Activated T-cell treated with anti-CD3 and anti-CD28 coated beads for 48 hours (primary cell): ENCODE data around the gene MYZAP.
"Not testable (repeated sequence)": the region's sequence is repeated elsewhere in the genome, so short reads cannot be mapped to it uniquely, and the experiment has no call there.

Experiments
- DNase-seq: peaks from one replicate; pipeline ENCODE4 v3.0.0-alpha.2; 2020; ENCODE audit warnings: low read depth

MYZAP gene

DNA sequence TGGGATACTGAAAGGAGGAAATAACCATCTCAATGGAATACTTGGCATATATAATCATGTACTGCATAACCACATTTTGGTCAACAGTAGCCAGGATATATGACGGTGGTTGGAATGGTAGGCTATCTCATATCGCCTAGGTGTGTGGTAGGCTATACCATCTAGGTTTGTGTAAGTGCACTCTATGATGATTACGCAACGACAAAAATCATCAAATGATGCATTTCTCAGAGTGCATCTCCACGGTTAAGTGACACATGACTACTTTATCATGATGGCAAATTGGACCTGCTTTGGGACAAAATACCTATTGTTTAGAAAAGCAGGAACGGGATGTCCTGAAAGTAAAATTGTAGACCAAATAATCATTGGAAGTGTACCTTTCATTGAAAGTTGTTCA, 2.8 kb downstream of the MYZAP start:
- no peak for DNase-seq

DNA sequence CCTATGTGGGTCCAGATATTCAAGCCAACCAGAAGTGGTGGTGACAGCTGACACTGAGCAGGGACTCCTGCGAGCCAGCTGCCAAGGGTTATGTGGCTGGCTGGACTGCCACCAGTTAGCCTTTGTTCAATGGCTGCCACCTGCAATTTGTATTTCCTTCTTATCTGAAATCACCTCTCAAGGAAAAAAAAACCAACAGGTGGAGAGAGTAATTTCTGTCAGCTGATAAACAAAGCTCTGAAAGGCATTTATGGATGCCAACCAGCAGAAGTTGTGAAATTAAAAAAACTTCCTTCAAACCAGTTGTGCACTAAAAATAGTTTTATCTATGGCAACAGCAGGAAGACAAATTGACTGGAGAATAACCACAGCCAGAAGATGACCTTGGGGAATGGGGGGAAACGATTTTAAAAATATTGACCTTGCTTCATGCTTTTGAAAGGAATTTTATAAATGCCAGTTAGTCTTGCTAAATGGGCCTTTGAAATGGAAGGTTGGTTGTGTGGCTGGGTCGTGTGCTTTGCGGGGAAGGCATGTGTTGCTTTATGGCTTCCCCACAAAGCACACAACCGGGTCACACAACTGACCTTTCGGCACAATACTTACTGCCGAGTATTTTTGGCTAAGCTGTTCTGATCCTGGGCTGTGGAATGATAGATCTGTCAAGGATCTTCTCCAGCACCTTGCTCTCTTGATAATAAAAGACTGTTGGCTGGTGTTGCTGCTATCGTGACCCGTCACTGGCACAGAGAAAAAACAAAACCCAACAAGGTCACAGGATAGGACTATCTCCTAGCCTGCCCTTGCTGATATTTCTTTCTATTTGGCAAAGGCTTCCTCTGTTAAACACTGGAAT, 3.5 kb downstream of the MYZAP start:
- no peak for DNase-seq

DNA sequence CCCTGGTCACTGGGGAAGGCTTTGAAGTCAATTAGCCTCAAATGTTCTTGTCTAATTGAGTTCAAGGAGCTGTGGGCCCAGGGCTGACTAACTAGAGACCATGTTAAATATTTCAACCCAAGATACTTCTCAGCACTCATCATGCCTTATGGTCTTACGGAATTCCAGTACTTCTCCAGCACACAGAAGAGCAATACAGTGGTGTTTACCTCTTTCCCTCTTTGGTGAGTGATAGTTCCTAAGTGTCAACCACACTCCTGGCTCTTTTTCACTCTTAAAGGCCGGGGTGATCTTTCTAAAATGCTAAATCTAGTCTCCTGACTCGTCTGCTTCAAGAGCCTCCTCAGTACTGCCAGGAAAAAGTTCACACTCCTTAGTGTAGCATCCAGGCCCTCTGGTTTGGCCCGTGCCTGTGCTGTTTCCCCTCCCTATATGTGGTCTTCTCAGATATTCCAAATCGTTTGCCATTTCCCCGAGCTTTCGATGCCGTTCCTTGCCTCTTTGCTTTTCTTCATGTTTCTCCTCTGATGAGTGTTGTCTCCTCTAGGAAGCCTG, 4.7 kb downstream of the MYZAP start:
- no peak for DNase-seq

DNA sequence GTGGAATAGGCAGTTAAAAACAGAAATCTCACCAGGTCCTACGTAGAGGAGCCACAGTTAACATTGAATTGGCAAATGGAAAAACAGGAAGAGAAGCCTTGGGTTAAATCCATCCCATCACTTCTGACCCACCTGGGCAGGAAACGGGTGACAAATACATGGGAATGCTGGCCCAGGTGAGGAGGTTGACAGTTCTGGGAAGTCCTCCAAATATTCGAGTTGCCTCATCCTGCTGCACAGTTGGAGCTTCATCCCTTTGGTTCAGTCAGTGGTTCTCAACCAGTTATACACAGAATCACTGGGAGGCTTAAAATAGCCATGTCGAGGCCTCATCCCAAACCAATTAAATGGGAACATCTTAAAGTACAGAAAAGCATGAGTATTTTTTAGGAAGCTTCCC, 5.3 kb downstream of the MYZAP start:
- DNase-seq = no peak

DNA sequence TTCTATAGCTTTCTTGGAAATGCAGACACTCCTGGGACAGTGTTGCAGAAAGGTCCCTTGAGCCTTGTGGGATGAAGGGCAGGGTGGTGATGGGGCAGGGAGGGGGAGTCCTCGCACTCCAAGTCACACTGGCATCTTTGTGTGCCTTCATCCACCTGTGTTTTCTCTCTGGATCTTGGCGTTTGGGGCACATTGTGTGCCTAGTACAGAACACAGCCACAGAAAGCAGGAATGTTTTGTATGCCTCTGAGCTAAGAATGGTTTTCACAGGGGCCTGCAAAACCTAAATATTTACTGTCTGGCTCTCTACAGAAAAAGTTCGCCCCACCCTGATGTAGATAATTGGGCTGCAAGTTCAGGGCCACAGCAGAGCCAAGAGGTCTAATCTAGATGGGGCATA, 5.7 kb downstream of the MYZAP start:
- no peak for DNase-seq

DNA sequence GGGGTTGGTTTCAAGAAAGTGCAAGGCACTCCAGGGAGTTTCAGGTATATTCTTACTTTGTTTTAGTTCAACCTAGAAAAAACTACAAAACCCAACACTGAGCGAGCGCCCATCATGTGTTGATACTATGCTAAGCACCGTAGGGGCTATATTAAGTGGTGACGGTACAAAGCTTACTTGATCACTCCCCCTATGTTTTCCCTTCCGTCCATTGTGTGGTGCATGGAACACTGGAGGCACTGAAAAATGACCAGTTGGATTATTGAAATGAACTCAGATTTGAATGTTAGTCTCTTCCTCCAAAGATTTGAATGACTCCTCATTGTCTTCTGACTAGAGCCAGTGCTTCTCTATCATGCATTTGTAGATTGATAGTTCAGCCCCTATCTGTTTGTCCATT, 6.6 kb downstream of the MYZAP start:
- no peak for DNase-seq

DNA sequence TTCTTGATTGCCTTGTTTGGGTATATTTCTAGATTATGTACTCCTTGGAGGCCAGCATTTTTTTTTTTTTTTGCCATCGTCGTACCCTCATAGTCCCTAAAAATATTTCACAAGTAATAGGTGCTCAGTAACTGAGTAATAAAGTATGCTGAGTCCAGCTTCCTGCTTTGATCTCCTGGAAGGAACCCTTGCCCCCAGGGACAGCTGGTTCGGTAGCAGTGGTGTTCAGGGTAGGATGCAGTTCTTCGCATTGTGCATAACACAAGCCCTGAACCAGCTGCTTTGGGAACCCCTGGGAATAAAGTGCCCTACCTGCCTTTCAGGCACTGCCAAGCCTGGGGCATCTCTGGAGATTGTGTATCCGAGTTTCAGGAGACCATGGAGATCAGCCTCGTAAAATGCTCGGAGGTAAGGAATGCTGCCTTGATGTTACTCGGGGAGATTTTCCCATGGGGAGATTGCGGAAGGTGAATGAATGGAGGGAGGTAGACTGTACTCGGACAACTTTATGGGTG, 7.6 kb downstream of the MYZAP start:
- DNase-seq = no peak

DNA sequence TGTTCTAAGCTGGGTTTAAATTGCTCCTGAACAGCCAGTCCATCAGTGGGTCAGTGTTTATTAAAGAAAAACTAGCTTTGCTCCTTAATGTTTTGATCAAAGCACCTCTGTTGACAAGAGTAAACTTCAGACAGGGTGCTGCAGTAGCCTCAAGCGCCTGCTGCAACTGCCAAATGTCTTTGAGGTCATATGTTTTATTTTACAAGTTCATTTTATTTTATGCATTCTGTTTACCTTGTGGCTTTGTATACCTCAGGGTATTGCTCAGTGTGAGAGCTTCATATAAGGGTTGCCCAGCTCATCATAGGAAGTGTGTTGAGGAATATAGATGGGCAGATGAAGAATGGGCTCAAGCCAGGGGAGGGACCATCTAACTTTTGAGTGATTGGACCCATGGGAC, 8.5 kb downstream of the MYZAP start:
- no peak for DNase-seq

DNA sequence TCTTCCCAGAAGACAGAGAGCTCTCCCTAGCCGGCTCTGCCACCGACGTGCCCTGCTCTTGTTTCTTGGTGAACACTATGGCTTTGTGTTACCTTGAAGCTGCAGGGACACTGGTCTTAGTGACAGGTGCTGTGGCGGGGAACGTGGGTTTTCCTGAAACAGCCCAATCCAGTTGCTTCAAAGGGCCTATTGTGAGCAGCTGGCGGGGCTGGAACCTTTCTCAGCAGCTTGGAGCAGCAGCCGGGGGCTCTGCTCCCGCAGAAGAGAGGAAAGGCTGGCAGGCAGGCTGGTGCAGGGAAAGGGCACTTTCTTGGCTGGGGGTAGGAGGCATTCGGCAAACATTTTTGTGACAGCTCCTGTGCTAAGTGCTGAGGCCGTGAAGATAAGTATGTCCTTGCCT, 12.8 kb downstream of the MYZAP start:
- no peak for DNase-seq

DNA sequence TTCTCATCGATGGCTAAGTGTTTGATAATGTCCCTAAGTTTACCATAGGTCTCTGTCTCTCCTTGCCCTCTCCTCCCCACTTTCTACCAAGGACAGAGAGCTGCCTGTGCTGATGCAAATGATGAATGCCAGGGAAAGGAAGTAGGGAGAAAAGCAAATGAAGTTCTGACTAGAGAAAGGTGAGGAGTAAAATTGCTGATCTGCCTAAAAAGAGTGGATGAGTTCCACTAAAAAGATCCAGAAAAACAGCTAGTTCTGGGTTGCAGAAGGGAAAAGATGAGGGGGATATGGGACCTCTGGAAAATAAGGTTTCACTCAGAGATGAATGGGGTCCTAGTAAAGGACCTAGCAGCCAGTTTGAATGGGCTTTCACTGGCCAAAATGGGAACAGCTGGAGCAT, 13.8 kb downstream of the MYZAP start:
- no peak for DNase-seq

DNA sequence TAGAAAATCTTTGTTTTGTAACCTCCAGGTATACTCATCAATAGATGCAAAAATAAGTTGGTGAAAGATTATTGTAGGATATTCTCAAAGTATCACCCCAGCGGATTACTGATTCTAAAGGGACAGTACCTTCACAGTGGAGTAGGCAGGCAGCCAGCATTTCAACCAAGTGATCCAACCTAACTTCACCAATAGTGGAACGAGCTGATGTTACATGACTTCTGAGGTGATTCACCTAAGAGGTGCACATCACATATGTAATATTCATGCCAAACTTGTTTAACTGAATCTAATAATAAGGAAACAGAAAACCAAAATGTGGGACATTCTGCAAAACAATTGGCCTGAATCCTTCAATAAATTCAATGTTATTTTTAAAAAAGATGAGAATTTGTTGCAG, 14.3 kb downstream of the MYZAP start:
- DNase-seq = no peak

DNA sequence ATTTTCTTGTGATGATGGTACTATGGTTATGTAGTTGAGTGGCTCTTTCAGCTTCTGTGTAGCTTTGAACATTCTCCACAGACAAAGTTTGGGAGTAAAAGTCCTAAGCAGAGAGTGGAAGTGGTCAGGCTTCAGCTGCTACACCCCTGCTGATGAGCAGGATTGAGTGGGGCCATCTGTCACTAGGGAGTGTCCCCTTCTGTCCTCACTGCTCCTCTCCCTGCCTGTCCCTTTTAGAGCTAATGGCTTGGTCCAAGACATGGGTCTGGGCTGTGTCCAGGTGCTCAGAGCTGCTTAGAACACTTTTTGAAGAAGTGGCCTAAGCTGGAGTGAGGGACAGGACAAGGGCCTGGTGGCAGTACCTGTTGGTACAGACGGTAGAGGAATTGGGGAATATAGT, 15.1 kb downstream of the MYZAP start:
- no peak for DNase-seq

DNA sequence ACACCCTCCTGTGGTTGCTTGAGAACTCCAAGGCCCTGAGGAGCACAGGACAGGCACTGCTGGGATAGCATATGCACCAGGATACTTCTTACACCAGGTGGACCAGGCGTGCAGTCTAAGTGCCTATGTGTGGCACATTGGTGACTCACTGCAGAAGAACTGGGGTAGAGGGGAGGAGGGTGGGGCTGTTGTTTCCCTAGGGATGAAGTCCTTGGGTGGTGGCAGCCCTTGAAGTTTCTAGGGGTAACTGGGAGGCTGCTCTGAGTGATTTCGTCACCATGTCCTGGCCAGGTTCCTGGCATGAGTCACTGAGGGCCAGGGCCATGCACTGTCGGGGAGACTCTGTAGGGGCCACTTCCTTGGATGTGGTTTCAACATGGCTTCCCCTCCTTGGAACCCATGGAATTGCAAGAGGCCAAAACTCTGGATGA, 15.9 kb downstream of the MYZAP start:
- DNase-seq = no peak

DNA sequence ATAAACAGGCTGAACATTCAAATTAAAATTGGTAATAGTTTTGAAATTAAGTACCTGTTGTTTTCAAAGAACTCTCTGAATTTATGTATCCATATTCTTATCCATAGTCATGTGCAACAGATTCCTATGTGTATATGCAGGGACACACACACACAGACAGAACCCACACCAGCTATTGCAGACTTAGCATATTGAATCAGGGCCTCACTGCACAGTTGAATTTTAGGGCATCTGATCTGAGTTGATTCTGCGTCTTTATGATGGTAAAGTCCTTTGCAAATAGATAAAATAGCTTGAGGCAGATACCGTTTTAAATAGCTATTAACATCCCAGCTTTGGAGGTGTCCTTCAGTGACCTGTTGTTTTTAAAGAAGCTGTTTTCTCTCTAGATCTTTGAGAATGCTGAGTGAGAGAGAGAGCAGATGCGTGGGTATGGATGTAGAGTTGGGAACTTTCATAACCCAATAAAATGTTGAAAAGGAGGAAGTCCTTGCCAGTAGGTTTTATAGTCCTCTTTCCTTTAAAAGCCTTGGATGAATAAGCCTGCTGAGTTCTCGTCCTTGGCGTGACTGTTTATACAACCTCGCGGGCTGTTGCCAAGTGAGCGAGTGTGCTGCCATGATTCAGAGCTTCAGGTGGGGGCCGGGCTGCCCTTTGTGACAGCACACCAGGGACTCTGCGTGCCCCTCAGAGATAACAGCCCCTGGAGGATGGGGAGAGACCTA, 18.3 kb downstream of the MYZAP start:
- no peak for DNase-seq

DNA sequence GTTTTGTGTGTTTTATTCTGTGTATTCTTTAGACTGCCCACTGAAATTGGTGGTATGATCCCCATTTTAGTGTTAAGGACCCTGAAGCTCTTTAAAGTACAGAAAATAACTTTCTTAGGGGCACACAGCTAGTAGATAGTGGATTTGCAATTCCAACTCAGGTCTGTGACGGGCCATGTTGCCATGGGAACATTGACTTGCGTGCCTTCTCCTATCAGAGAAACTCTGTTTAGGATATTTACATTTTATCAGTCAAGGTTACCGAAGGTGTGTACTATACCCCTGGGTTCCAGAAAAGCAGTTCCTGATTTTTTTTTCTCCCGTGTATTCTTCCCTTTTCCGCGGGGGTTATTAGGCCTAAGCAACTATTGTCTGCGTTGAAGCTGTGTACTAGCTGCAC, 19.4 kb downstream of the MYZAP start:
- DNase-seq = no peak

DNA sequence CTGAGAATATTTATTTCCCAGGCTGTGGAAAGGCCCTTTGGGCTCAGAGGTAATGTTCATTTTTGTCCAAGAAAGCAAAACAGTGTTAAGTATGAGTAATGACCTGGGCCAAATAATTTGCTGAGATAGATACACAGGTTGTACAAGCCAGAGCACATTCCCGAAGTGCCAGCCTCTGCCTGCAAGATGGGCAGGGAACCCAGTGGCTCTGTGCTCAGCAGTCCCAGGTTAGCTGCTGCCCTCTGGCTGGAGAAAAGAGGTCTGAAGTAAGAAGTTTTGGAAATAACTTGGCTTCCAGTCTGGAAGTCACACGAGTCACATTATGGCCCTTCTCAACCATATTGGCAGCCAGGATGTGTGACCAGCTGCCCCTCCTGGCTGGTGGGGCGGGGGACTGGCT, 20.2 kb downstream of the MYZAP start:
- no peak for DNase-seq

DNA sequence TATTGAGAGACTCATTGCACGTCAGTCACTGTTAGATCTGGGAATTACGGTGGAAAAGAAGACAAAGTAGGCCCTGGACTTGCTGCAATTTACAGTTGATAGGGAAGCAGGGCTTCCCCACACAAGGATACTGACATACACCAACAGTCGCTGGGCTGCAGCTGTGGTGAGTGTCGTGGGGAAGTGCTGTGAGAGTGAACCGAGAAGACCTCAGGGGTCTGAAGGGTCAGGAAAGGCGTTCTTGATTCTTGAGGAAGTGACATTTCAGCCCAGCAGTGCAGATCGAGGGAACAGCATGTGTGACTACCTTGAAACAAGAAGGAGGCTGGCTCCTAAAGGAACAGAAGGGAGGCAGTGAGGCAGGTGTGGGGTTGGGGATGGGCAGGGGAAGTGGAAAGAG, 22.5 kb downstream of the MYZAP start:
- DNase-seq = no peak

DNA sequence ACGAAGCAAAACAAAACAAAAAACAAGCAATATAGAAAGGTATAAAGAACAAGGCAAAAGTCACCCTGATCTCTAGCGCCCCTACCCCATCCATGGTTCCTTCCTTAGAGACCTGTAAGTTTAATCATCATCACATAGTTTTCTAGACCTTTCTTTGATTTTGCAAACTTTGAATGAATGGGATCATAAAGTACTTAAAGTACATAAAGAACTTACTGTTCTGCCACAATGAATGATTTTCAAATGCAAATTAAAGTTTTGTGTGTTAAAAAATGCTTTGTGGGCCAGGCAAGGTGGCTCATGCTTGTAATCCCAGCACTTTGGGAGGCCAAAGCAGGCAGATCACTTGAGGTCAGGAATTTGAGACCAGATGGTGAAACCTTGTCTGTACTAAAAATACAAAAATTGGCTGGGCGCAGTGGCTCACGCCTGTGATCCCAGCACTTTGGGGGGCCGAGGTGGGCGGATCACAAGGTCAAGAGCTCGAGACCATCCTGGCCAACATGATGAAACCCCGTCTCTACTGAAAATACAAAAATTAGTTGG, 24.3 kb downstream of the MYZAP start:
- not testable (repeated sequence) for DNase-seq

DNA sequence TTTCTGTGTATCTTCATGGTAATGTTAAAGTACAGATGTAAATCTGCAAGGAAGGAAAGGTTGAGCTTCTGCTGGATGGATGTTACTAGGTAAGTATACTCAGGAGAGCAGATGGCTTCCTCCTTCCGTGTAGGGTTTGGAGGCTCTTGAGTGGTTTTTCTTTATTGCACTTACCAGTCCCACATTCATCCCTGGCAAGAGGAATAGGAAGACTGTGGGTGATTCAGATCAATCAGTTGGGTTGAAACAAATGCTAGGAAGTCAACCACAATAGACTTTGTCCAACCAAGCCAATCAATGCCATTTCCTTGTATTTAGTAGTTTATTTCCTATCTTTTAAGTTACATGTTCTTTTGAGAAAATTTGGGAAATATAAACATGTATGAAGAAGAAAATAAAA, 26.6 kb downstream of the MYZAP start:
- no peak for DNase-seq

DNA sequence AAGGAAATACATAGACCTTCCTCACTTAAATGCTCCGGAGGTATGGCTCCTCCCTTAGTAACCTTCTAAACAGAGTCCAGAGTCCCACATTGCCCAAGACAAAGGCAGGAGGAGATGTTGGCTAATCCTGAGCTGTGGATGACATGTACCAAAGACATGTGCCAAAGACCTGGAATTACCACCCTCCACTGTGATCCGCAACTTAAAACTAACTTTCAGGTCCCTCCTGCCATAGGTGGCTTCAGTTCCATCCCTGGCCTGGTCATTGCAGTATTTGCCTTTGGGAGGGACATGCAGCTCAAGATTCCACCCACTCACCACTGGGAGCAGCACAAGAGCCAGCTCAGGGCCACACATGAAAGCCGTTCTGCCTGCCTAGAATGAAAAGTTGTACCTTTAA, 28.0 kb downstream of the MYZAP start:
- DNase-seq = no peak

DNA sequence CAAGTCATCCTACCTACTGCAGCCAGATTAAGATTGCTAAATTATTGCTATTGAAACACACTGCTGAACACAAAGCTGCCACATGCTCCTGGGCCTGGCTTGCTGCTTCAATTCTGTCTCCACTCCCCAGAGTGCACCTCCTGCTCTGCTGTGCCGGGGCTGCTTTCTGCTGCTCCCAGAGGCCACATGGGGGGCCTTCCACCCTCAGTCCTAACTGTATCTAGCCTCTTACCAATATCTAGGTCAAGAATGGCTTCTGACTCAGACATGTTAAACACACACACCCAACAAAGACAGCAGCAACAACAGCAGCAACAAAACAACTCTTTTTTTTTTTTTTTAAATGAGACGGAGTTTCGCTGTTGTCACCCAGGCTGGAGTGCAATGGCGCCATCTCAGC, 33.0 kb downstream of the MYZAP start:
- DNase-seq = no peak

DNA sequence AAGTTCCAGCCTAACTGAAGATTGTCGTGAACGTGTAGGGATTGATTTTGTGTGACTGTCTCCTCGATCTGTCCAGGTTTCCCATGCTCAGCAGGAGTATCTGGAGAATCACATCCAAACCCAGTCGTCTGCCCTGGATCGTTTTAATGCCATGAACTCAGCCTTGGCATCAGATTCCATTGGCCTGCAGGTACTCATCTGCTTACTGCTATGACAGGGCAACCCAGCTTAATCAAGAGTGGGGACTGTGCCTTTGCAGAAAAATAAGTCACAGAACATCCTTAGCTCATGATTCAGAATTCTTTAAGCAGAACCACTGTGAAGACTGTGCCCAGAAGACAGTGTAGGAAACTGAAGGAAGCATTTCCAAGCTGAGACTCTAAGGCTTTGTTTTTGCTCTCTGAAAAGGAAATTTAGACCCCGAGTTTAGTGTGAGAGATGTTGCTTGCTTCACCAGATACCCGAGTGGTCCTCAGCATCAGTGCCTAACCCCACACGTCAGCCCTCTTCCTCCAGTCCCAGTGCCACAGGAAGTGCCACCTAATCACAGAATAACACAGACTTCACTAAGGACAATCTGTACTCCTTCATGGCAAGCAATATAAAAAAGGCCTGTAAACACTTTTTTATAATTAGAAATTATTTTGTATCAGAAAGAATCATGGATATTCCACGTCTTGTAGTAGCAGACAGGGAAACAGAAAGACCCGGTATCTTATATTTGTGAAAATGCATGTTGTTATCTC, 34.2 kb downstream of the MYZAP start:
- DNase-seq = no peak
